PC-3 (cell line): ENCODE measurements around the gene ZBTB21.

ENCODE experiments used
- EZH2phosphoT487 ChIP-seq: fragments of 300-600 bp; sonication (generic); IDR thresholded peaks from 2 replicates; pipeline ENCODE4 v1.6.1; 2018; ENCODE audit warnings: mild to moderate bottlenecking, antibody characterized with exemption, low read length, borderline replicate concordance
- TF ChIP-seq, protein P1 (sequence below): fragments of 300-600 bp; sonication (generic); conservative IDR thresholded peaks from 2 replicates; pipeline ENCODE4 v1.5.1; 2017; ENCODE audit warnings: antibody characterized with exemption, low read depth, mild to moderate bottlenecking, low read length

- TF ChIP-seq, protein P1, sequence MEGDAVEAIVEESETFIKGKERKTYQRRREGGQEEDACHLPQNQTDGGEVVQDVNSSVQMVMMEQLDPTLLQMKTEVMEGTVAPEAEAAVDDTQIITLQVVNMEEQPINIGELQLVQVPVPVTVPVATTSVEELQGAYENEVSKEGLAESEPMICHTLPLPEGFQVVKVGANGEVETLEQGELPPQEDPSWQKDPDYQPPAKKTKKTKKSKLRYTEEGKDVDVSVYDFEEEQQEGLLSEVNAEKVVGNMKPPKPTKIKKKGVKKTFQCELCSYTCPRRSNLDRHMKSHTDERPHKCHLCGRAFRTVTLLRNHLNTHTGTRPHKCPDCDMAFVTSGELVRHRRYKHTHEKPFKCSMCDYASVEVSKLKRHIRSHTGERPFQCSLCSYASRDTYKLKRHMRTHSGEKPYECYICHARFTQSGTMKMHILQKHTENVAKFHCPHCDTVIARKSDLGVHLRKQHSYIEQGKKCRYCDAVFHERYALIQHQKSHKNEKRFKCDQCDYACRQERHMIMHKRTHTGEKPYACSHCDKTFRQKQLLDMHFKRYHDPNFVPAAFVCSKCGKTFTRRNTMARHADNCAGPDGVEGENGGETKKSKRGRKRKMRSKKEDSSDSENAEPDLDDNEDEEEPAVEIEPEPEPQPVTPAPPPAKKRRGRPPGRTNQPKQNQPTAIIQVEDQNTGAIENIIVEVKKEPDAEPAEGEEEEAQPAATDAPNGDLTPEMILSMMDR = no peak
- TF ChIP-seq EZH2phosphoT487 = no peak
Observed at GRCh38 chr21:42000908-42001307, 9.3 kb downstream of the ZBTB21 start.
